GM12891 (cell line): ENCODE measurements around the gene EVC2.

Experiments
- POLR2A ChIP-seq: IDR thresholded peaks from 2 replicates; pipeline ENCODE4 v1.6.1; 2011; ENCODE audit warnings: low read depth, low read length, control low read depth
- POLR2AphosphoS5 ChIP-seq: IDR thresholded peaks from 2 replicates; pipeline ENCODE4 v1.6.1; 2011; ENCODE audit warnings: low read depth, low read length, control low read depth
- POU2F2 ChIP-seq: IDR thresholded peaks from 2 replicates; pipeline ENCODE4 v1.6.1; 2011; ENCODE audit warnings: low read depth, mild to moderate bottlenecking, control low read depth, low read length, moderate library complexity
- SPI1 ChIP-seq: IDR thresholded peaks from 2 replicates; pipeline ENCODE4 v1.6.1; 2011; ENCODE audit warnings: low read depth, low read length, control low read depth
- TAF1 ChIP-seq: IDR thresholded peaks from 2 replicates; pipeline ENCODE4 v1.6.1; 2011; ENCODE audit warnings: low read depth, low read length, control low read depth

- no peak for TF ChIP-seq POLR2A
- TF ChIP-seq TAF1 = no peak
- no peak for TF ChIP-seq POLR2AphosphoS5
- no peak for TF ChIP-seq SPI1
- TF ChIP-seq POU2F2 = no peak
Measured at GRCh38 chr4:5757536-5757935, 49.2 kb upstream of the EVC2 start.
